HCT116 (cell line): Measurements from ENCODE around the gene TMEM101.

Source experiments
- CBX3 ChIP-seq: IDR thresholded peaks from 2 replicates; pipeline ENCODE4 v1.6.1; 2012; ENCODE audit warnings: low read depth
- CTCF ChIP-seq, 3 experiments: fragments of 200-600 bp in 1 of 3; sonication (generic) in 1 of 3; IDR thresholded peaks in 2 of 3; conservative IDR thresholded peaks in 1 of 3; 2 replicates each; pipeline ENCODE4 v1.5.1; 2012 to 2017; ENCODE audit warnings: low read depth in 2 of 3, low read length in 2 of 3, antibody characterized with exemption in 1 of 3, borderline replicate concordance in 1 of 3, control low read depth in 1 of 3, mild to moderate bottlenecking in 1 of 3, mixed read lengths in 1 of 3, mixed run types in 1 of 3, moderate library complexity in 1 of 3; ENCODE audit not compliant: insufficient read depth in 1 of 3
- EZH2 ChIP-seq: fragments of 200-600 bp; sonication (generic); IDR thresholded peaks from 2 replicates; pipeline ENCODE4 v1.6.1; 2017; ENCODE audit warnings: antibody characterized with exemption, mixed run types
- JUND ChIP-seq: IDR thresholded peaks from 2 replicates; pipeline ENCODE4 v1.6.1; 2012
- MAX ChIP-seq: IDR thresholded peaks from 2 replicates; pipeline ENCODE4 v1.6.1; 2012
- POLR2A ChIP-seq: IDR thresholded peaks from 2 replicates; pipeline ENCODE4 v1.7.0; 2011; ENCODE audit warnings: borderline replicate concordance; ENCODE audit not compliant: insufficient read depth, insufficient read length; ENCODE audit errors: extremely low read depth
- POLR2AphosphoS5 ChIP-seq: IDR thresholded peaks from 2 replicates; pipeline ENCODE4 v1.6.1; 2011; ENCODE audit warnings: mild to moderate bottlenecking, low read depth, low read length, moderate library complexity
- RAD21 ChIP-seq: IDR thresholded peaks from 2 replicates; pipeline ENCODE4 v1.6.1; 2012; ENCODE audit warnings: low read depth, mild to moderate bottlenecking
- REST ChIP-seq: IDR thresholded peaks from 2 replicates; pipeline ENCODE4 v1.6.1; 2012; ENCODE audit warnings: low read depth
- SP1 ChIP-seq: IDR thresholded peaks from 2 replicates; pipeline ENCODE4 v1.6.1; 2012; ENCODE audit warnings: low read depth
- SRF ChIP-seq: IDR thresholded peaks from 2 replicates; pipeline ENCODE4 v1.6.1; 2012; ENCODE audit warnings: low read depth
- TCF7L2 ChIP-seq: IDR thresholded peaks from 2 replicates; pipeline ENCODE4 v1.7.0; 2011; ENCODE audit warnings: borderline replicate concordance, inconsistent platforms; ENCODE audit not compliant: insufficient read depth, insufficient read length; ENCODE audit errors: extremely low read depth
- YY1 ChIP-seq: IDR thresholded peaks from 2 replicates; pipeline ENCODE4 v1.6.1; 2011; ENCODE audit warnings: low read length, low read depth, moderate library complexity, mild to moderate bottlenecking; ENCODE audit not compliant: insufficient replicate concordance; ENCODE audit errors: extremely low read depth
- ZNF274 ChIP-seq: fragments of 200-500 bp; sonication (Bioruptor generic); IDR thresholded peaks from 2 replicates; pipeline ENCODE4 v1.6.1; 2014; ENCODE audit warnings: mild to moderate bottlenecking, low read depth, low read length, inconsistent platforms

GRCh38 chr17:44007346-44008204, 7.2 kb downstream of the TMEM101 start:
- TF ChIP-seq CTCF (IDR thresholded peaks at IDR 0.05 in 2 of 3, conservative IDR thresholded peaks at IDR 0.05 in 1 of 3; ENCODE audit: borderline replicate concordance in 1 of 3, insufficient read depth in 1 of 3, low read depth in 2 of 3, low read length in 2 of 3): no peak
- no peak for TF ChIP-seq POLR2A
- TF ChIP-seq ZNF274: no peak
- no peak for TF ChIP-seq MAX
- TF ChIP-seq SP1: no peak
- no peak for TF ChIP-seq EZH2
- TF ChIP-seq SRF: no peak
- no peak for TF ChIP-seq RAD21
- no peak for TF ChIP-seq CBX3
- TF ChIP-seq POLR2AphosphoS5: no peak
- TF ChIP-seq TCF7L2: no peak
- no peak for TF ChIP-seq REST
- no peak for TF ChIP-seq YY1
- no peak for TF ChIP-seq JUND
